GM21360 (cell line): ENCODE results near the gene MRFAP1.
A peak's percentile ranks its signal among the peaks of the same experiment; 100 is the strongest.
"Not testable (repeated sequence)": the region's sequence is repeated elsewhere in the genome, so short reads cannot be mapped to it uniquely, and the experiment has no call there.

Experiments used
- ATAC-seq: cut with Tn5 transposase; IDR thresholded peaks from one replicate; pipeline ENCODE4 v1.9.1; 2021; ENCODE audit warnings: mild to moderate bottlenecking, moderate library complexity; ENCODE audit not compliant: unreplicated experiment

MRFAP1 gene

DNA sequence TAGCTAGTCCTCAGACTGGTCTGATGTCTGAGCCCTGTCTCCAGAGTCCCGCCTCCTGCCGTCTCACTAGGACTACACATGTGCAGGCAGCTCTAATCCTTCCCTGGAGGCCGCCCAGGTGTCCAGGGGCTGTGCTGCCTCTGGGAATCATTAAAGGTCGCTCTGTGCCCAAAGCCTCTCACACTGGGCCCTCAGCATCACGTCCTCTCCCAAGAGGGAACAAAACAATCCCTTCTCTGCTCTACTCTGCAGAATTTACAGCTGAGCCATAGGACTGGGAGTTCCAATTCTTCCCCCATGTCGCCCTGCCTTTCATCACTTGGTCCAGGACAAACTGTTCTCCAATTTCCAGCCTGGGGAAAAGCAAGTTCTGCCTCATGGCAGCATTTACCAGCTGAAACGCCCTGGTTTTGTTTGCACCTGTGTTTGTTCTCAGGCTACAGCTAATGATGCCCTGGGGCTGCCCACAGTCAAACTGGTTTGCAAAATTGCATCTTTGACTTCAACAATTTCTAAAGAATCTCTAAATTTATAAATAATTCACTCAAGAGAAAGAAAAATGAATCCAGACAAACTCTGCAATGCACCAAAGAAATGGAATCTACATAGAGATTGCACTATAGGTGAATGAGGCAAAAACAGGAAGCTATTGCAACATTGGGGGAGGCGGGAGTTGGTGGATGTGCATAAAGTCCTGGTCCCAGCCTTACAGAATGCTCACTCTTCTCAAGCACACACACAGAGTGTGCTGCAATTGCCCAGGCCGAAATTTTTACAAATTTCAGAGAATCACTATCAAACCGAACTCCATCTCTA is 7.2 kb upstream of the MRFAP1 start:
- no peak for ATAC-seq

GRCh38 chr4:6634746-6635145 is 5.7 kb upstream of the MRFAP1 start:
- ATAC-seq: no peak

- ATAC-seq: no peak
Measured at GRCh38 chr4:6639137-6639680, 1.3 kb upstream of the MRFAP1 start.

- peak; percentile 29 for ATAC-seq
Measured at GRCh38 chr4:6641164-6641970, 882 bp downstream of the MRFAP1 start.

DNA sequence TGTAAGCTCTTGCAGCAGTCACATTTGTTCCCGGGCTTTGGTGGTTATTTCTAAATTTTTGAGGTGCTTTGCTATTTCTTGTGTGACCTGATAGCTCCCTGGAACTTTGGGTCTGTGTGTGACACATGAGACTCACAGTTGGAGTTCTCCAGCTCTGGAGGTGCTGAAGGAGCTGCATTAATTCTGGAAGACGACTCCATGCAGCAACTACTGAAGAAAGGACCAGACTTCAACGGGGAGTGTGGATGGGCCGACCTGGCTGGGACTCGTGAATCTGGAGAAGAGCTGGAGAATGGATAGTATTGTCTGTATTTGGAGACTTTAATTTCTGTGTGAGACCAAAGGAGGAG is 1.5 kb downstream of the MRFAP1 start:
- no peak for ATAC-seq

DNA sequence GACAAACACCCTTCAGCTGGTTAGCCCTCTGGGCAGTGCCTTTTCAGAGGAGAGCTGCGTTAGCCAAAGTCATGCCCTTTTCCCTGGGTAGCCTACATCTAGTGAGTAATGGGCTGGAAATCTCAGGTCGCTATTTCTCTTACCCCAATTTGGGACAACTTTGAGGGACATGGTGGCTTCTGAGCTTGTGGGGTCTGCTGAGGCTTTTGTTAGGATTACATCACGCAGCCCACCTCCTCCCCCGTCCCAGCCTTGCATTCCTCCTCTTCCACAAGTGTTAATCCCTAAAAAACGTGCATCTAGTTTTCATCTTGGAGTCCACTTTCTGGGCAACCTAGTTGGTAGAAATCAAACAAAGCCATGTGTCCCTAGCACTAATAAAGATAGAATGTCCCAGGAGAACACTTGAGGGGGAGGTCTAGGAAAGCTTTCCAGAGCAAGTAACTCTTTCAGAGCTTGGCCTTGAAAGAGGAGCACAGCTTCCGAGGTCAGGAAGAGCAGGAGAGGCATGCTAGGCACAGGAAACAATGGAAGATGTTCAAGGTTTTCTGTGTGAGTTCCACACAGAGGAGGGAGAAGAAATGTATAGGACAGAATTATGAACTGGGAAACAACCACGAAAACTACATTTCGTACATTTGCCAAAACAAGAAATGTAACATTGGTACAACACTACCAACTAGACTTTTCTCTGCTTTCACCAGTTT is 2.8 kb downstream of the MRFAP1 start:
- no peak for ATAC-seq

DNA sequence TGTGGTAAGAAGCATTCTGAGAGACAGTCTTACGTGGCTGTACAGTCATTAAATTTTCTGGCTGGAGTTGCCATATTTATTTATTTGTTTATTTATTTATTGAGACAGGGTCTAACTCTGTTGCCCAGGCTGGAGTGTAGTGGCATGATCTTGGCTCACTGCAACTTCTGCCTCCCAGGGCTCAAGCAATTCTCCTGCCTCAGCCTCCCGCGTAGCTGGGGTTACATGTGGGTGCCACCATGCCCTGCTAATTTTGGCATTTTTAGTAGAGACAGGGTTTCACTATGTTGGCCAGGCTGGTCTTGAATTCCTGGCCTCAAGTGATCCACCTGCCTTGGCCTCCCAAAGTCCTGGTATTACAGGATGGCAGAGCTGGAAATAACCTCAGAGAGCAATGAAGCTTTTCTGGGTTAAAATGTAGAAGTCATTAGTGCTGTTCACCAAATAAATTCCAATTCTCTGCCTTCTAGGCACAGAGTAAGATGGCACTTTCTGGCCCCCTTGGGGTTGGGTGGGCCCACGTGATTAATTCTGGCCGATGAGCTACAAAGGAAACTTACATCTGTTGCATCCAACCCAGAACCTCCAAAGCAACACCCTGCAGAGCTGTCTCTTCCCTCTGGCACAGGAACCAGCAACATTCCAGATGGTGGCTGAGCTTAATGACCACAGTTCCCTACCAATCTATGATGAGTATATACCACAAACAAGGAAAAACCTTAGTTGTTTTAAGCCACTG is 4.5 kb downstream of the MRFAP1 start:
- no peak for ATAC-seq

- no peak for ATAC-seq
Measured at GRCh38 chr4:6647169-6647568, 6.7 kb downstream of the MRFAP1 start.

DNA sequence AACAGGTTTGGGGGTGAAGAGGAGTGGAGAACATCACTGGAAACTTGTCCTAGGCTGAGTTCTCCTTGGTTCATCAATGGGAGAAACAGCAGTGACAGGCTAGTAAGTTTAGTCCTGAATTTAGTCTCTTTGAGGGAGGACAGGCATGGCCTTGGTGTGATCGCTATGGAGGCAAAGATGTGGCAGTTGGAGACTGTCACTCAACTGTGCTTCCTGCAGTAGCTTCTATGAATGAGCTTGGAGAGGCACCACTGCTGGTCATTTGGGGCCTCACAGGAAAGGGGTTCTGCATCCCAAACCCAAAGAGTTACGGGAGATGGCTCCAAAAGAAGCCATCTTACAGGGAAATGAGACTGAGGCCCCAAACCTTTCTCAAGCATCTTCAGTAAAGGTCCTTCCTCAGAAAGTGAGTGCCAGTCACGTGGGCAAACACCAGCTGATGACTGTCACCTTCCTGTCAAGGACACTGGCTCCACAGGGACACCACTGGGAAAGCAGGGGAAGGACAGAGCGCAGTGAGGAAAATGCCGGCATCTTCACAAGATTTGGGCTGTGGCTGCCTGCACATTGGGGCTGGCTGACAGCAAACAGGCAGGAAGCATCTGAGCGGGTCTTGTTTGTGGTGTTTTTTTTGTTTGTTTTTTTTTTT is 7.2 kb downstream of the MRFAP1 start:
- no peak for ATAC-seq

- ATAC-seq: no peak
Measured at GRCh38 chr4:6649216-6649615, 8.7 kb downstream of the MRFAP1 start.

DNA sequence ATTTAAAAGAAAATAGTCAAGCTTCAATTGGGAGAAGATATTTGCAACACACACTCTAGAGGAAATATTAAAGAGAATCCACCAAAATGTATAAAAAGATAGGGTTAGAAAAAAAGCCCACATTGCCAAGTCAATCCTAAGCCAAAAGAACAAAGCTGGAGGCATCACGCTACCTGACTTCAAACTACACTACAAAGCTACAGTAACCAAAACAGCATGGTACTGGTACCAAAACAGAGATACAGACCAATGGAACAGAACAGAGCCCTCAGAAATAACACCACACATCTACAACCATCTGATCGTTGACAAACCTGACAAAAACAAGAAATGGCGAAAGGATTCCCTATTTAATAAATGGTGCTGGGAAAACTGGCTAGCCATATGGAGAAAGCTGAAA is 13.7 kb downstream of the MRFAP1 start:
- not testable (repeated sequence) for ATAC-seq

- ATAC-seq: not testable (repeated sequence)
Measured at GRCh38 chr4:6655291-6655690, 14.8 kb downstream of the MRFAP1 start.

DNA sequence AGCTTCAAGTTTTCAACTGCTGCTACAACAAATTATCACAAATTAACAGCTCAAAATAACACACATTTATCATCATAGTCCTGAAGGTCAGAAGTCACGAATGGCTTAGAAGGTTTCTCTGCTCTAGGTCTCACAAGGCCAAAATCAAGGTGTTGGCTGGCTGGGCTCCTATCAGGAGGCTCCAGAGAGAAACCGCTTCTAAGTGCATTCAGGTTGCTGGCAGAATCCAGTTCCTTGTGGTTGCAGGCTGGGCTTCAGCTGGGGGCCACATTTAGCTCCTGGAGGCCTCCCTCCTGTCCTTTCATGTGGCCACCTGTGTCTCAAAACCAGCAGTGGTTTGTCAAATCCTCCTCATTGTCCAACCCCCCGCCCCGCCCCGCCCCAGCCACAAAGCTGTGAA is 15.4 kb downstream of the MRFAP1 start:
- no peak for ATAC-seq

DNA sequence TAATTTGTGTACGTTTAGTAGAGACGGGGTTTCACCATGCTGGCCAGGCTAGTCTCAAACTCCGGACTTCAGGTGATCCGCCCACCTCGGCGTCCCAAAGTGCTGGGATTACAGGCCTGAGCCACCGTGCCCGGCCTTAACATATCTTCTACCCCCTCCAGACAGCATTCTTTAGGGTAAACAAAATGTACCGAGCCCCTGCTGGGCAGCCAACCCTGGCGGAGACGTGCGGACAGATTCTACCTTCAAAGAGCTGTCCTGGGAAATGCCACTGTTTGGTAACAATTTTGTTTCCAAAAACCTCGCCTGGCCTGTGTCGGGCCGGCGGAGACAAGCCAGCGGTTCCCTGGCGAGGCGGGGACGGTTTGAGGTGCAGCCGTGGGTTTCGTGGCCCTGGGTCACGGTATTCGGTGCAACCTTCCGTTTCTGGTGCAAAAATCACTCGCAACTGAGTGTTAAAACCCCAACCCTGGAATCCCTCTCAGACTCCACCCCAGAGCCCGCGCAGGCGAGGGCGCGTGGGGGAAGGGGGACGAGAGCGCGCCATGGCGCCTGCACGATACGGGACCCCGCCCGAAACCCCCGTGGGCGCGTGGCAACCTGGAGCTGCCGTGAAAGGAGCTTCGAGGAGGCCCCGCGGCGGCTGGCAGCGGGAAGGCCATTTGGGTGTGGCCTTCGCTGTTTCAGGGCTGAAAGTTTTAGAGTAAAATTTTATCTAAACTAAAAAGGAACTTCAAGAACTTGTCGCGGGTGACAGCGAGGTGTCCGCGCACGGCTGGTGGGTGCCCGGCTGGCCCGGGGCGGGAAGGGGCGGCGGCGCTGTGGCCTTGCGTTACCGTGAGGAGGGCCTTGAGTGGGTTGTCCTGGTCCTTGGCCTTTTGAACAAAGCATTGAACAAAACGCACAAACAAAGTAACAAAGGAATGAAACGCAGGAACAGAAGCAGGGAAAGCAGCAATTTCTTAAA is 17.0 kb downstream of the MRFAP1 start:
- no peak for ATAC-seq

- no peak for ATAC-seq
Measured at GRCh38 chr4:6658209-6658595, 17.7 kb downstream of the MRFAP1 start.

GRCh38 chr4:6658597-6659075 is 18.2 kb downstream of the MRFAP1 start:
- no peak for ATAC-seq

DNA sequence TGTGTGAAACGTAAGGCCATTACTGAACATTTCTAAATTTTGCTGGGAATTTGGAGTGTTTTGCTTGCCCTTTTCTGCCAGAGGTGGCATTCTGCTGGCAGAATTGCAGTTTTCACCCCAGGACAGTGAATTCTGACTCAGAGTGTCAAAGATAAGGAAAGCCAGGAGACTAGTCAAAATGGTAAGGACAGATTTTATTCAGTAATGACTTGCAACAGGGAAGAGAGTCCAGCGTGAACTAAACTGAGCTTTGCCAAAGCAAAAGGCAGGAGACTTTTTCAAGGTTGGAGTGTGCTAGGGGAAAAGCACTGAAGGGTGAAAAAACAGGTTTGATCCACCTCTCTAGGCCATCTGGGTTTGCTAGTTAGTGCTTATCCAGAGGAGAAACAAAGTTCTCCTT is 19.4 kb downstream of the MRFAP1 start:
- no peak for ATAC-seq

- ATAC-seq: no peak
Measured at GRCh38 chr4:6660430-6660829, 19.9 kb downstream of the MRFAP1 start.

DNA sequence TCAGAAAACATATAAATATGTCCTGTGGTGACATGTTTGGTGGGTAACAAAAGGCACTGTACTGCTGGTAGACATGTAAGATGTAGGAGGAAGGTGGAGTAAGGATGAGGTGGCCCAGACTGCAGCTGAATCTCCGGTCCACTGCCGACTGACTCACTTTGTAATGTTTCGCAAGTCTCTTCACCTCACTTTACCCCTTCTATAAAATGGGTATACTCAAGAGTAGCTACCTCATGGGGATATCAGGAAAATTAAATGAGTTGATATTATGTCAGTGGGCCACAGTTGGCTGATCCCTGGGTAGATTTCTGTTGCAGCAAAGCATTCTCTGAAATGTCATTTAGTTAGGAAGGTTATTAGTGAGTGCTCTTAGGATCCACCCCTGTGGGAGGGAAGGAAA is 22.1 kb downstream of the MRFAP1 start:
- ATAC-seq: no peak
